ENCODE results near the gene ATE1.

The ATE1 gene

GRCh38 chr10:121961456-121961855, 33.6 kb upstream of the ATE1 start:
- no peak for DNase-seq (ENCODE audit: low read depth)
- TF ChIP-seq CTCF (IDR thresholded peaks at IDR 0.05; ENCODE audit: low read length, missing control alignments), result no peak
- H3K4me3 ChIP-seq (replicated peaks; ENCODE audit: low read depth, low read length), result no peak overlapping the region

DNA sequence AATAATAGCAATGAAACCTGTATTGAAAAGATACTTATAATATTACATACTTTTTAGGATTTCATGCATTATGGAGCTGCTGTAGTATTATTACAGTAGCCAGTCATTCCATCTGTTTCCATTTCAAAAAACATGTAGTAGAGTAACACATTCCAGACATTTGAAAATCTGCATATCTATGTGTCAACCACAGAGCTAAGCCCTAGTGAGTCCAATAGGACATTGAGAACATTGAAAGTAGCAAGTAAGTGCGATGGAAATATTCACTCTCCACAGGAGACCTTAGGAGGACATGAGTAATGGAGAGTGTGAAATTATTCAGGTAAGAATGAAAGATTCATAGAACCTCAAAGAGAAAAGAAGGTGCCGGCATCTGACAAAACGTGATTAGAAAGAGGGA, 31.8 kb upstream of the ATE1 start:
- no peak for TF ChIP-seq CTCF (IDR thresholded peaks at IDR 0.05; ENCODE audit: low read length, missing control alignments)
- DNase-seq (ENCODE audit: low read depth), result no peak

DNA sequence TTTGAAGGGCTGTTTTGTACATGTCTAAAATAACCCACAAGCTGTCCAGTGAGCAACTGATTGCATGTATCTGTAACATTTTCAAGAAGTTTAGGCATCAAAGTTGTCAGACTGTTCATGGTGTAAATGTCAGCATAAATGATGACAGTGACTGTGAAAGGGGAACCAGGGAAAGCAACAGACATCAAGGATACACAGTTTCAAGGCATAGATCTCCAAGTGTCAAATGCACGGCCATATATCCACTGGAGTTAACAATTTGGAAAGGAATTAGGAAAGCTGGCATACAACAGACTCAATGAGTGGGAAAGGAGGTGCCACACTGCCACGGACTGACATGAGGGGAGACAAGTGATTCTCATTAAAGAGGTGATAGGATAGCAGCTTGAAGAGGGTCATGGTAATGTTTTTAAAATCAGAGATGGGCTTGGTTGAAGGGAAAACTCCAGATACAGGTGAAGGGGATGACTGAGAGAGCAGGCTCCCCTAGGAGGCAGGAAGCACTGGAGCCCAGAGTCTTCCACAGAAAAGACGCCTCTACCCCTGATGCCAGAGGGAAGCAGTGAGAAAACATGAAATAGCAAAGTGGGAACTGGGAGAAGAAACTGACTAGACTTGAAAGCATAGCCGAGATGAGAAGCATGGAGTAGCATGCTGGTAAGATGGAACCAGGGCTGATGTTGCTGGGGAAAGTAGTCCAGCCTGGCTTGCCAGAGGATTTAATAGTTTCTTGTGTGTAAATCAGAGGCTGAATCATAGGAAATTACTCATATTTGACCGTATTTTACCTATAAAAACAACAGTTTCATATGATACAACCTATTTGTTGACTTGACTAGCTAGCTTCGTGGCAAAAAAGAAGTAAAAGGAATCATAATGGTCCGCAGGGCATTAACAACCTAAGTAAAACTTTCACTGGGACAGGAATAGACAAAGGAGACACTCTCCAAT, 28.6 kb upstream of the ATE1 start:
- H3K4me3 ChIP-seq (replicated peaks; ENCODE audit: low read depth, low read length), result no peak overlapping the region
- no peak for TF ChIP-seq CTCF (IDR thresholded peaks at IDR 0.05; ENCODE audit: low read length, missing control alignments)
- DNase-seq (ENCODE audit: low read depth), result peak; percentile 60

More for the DNA sequence above, 31.8 kb upstream of the ATE1 start:
- H3K4me3 ChIP-seq (replicated peaks; ENCODE audit: low read depth, low read length), result no peak overlapping the region

DNA sequence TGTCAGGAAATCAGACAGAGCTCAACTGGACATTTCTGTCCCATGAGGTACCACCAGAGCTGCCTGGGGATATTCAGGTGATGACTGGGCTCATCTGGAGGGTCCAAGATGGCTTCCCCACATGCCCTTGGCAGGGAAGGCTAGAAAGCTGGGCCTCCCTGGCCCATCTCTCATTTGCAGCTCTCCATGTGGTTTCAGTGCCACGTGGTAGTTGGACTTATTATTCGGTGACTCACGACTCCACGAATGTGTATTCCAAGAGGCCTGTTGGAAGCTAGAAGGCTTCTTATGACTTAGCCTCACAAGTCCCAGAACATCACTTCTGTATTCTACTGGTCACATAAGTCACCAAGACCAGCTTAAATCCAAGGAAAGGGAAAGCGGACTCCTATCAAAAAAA, 24.4 kb upstream of the ATE1 start:
- no peak for DNase-seq (ENCODE audit: low read depth)
- H3K4me3 ChIP-seq (replicated peaks; ENCODE audit: low read depth, low read length), result no peak overlapping the region
- no peak for TF ChIP-seq CTCF (IDR thresholded peaks at IDR 0.05; ENCODE audit: low read length, missing control alignments)

GRCh38 chr10:121949451-121949850, 21.6 kb upstream of the ATE1 start:
- H3K4me3 ChIP-seq (replicated peaks; ENCODE audit: low read depth, low read length), result no peak overlapping the region
- TF ChIP-seq CTCF (IDR thresholded peaks at IDR 0.05; ENCODE audit: low read length, missing control alignments), result no peak
- no peak for DNase-seq (ENCODE audit: low read depth)

- no peak for TF ChIP-seq CTCF (IDR thresholded peaks at IDR 0.05; ENCODE audit: low read length, missing control alignments)
- H3K4me3 ChIP-seq (replicated peaks; ENCODE audit: low read depth, low read length), result no peak overlapping the region
- DNase-seq (ENCODE audit: low read depth), result no peak
These were observed 21.2 kb upstream of the ATE1 start for GRCh38 chr10:121949049-121949448.

All from fibroblast of pulmonary artery (primary cell).